Gastrocnemius medialis (tissue), 4 donors: ENCODE data around the gene ADD1.

ENCODE experiments used
- POLR2A ChIP-seq, 2 donors: fragments of 450-650 bp; IDR thresholded peaks; one replicate each; pipeline ENCODE4 v1.6.1; 2017; ENCODE audit warnings: antibody characterized with exemption in 2 of 2, mild to moderate bottlenecking in 2 of 2, moderate library complexity in 2 of 2
- TF ChIP-seq, protein P1 (sequence below), 5 experiments: fragments of 450-650 bp in 3 of 5; fragments of 200-600 bp in 2 of 5; sonication (generic) in 2 of 5; IDR thresholded peaks in 4 of 5; conservative IDR thresholded peaks in 1 of 5; 1 replicate in 4 of 5; 2 replicates in 1 of 5; pipeline ENCODE4 v1.5.1; 2016 to 2019; ENCODE audit warnings: antibody characterized with exemption in 5 of 5, mild to moderate bottlenecking in 3 of 5, moderate library complexity in 3 of 5

DNA sequence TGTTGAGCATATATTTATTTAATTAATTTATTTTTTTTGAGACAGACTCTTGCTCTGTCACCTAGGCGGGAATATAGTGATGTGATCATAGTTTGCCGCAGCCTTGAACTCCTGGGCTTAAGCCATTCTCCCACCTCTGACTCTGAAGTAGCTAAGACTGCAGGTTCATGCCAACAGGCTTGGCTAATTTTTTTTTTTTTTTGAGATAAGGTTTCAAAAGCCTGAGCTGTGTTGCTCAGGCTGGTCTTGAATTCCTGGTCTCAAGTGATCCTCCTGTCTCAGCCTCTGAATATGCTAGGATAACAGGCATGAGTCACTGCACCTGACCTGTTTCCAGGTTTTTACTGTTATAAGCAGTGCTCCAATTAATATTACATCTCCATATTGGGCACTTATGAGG is 4.8 kb downstream of the ADD1 start:
- TF ChIP-seq, protein P1, sequence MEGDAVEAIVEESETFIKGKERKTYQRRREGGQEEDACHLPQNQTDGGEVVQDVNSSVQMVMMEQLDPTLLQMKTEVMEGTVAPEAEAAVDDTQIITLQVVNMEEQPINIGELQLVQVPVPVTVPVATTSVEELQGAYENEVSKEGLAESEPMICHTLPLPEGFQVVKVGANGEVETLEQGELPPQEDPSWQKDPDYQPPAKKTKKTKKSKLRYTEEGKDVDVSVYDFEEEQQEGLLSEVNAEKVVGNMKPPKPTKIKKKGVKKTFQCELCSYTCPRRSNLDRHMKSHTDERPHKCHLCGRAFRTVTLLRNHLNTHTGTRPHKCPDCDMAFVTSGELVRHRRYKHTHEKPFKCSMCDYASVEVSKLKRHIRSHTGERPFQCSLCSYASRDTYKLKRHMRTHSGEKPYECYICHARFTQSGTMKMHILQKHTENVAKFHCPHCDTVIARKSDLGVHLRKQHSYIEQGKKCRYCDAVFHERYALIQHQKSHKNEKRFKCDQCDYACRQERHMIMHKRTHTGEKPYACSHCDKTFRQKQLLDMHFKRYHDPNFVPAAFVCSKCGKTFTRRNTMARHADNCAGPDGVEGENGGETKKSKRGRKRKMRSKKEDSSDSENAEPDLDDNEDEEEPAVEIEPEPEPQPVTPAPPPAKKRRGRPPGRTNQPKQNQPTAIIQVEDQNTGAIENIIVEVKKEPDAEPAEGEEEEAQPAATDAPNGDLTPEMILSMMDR (IDR thresholded peaks at IDR 0.05 in 4 of 5, conservative IDR thresholded peaks at IDR 0.05 in 1 of 5) = no peak
- no peak for TF ChIP-seq POLR2A (IDR thresholded peaks at IDR 0.05)
